ENCODE measurements around the gene AMER2. TPM values are rescaled to one million over a fixed set of nuclear protein-coding genes. Genes with fewer than 3 reads are reported as not detected.
A peak's percentile ranks its signal among the peaks of the same experiment; 100 is the strongest.

The AMER2 gene
- total RNA-seq, 2 donors from 2014 or later: not detected

- DNase-seq (ENCODE audit: low spot score): no peak
- Histone ChIP-seq H3K27me3 (no peaks in the 10 kb centered on the region), H3K4me3 (no peak overlapping the region), H3K4me1 (no peaks in the 10 kb centered on the region), H3K27ac (no peak overlapping the region), H3K9me3 (peaks cover 0 to 4% of the 10 kb centered on the region in 2 donors), H3K36me3 (no peaks in the 10 kb centered on the region)
- TF ChIP-seq, protein P1, sequence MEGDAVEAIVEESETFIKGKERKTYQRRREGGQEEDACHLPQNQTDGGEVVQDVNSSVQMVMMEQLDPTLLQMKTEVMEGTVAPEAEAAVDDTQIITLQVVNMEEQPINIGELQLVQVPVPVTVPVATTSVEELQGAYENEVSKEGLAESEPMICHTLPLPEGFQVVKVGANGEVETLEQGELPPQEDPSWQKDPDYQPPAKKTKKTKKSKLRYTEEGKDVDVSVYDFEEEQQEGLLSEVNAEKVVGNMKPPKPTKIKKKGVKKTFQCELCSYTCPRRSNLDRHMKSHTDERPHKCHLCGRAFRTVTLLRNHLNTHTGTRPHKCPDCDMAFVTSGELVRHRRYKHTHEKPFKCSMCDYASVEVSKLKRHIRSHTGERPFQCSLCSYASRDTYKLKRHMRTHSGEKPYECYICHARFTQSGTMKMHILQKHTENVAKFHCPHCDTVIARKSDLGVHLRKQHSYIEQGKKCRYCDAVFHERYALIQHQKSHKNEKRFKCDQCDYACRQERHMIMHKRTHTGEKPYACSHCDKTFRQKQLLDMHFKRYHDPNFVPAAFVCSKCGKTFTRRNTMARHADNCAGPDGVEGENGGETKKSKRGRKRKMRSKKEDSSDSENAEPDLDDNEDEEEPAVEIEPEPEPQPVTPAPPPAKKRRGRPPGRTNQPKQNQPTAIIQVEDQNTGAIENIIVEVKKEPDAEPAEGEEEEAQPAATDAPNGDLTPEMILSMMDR (IDR thresholded peaks at IDR 0.05): no peak
These were observed 20.0 kb upstream of the AMER2 start for GRCh38 chr13:25192052-25192451.

GRCh38 chr13:25190771-25191170 lies 18.7 kb upstream of the AMER2 start:
- DNase-seq (ENCODE audit: low spot score): no peak
- TF ChIP-seq, protein P1 (IDR thresholded peaks at IDR 0.05): no peak
- H3K36me3 ChIP-seq: no peaks in the 10 kb centered on the region
- no peak overlapping the region for H3K27ac ChIP-seq
- H3K27me3 ChIP-seq: no peaks in the 10 kb centered on the region
- no peaks in the 10 kb centered on the region for H3K4me1 ChIP-seq
- H3K4me3 ChIP-seq: no peak overlapping the region
- H3K9me3 ChIP-seq: peaks cover 0 to 4% of the 10 kb centered on the region in 2 donors

GRCh38 chr13:25190256-25190655 lies 18.2 kb upstream of the AMER2 start:
- Histone ChIP-seq H3K27me3 (no peaks in the 10 kb centered on the region), H3K9me3 (peaks cover 0 to 4% of the 10 kb centered on the region in 2 donors), H3K4me1 (no peaks in the 10 kb centered on the region), H3K36me3 (no peaks in the 10 kb centered on the region), H3K4me3 (no peak overlapping the region), H3K27ac (no peak overlapping the region)
- DNase-seq (ENCODE audit: low spot score): no peak
- TF ChIP-seq, protein P1 (IDR thresholded peaks at IDR 0.05): no peak

GRCh38 chr13:25187596-25187995 lies 15.5 kb upstream of the AMER2 start:
- H3K36me3 ChIP-seq: no peaks in the 10 kb centered on the region
- H3K4me3 ChIP-seq: no peak overlapping the region
- TF ChIP-seq, protein P1 (IDR thresholded peaks at IDR 0.05): no peak
- no peaks in the 10 kb centered on the region for H3K9me3 ChIP-seq
- H3K27me3 ChIP-seq: no peaks in the 10 kb centered on the region
- H3K27ac ChIP-seq: no peak overlapping the region
- no peaks in the 10 kb centered on the region for H3K4me1 ChIP-seq
- DNase-seq (ENCODE audit: low spot score): peak; percentile 21

- DNase-seq (ENCODE audit: low spot score): no peak
- TF ChIP-seq, protein P1 (IDR thresholded peaks at IDR 0.05): no peak
- H3K27me3 ChIP-seq: no peaks in the 10 kb centered on the region
These were observed 14.1 kb upstream of the AMER2 start for GRCh38 chr13:25186187-25186586.

DNA sequence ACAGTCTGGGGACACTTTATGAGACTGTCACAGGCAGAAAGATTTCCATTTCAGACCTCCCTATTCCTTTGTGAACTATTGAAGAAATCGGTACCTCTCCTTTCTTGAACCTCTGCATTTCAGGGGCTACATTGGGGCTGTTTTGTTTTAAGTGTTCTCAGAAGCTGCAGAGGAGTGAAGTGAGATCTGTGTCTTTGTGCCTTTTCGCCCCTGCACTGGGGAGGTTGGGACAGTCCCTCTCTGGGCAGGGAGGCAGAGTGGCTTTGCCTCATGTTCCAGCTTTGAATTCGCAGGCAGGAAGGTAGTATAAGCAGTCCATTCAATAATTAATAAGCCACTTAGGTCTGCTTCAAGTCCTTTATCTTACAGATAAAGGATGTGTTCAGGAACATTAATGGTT lies 9.5 kb upstream of the AMER2 start:
- Histone ChIP-seq H3K27me3 (no peaks in the 10 kb centered on the region), H3K4me1 (no peaks in the 10 kb centered on the region), H3K4me3 (no peak overlapping the region), H3K27ac (no peak overlapping the region), H3K9me3 (peaks cover 0 to 12% of the 10 kb centered on the region in 2 donors), H3K36me3 (no peaks in the 10 kb centered on the region)
- DNase-seq (ENCODE audit: low spot score): no peak
- TF ChIP-seq, protein P1 (IDR thresholded peaks at IDR 0.05): no peak

More at GRCh38 chr13:25186187-25186586, 14.1 kb upstream of the AMER2 start:
- no peaks in the 10 kb centered on the region for H3K36me3 ChIP-seq
- no peak overlapping the region for H3K4me3 ChIP-seq
- H3K9me3 ChIP-seq: no peaks in the 10 kb centered on the region
- H3K4me1 ChIP-seq: no peaks in the 10 kb centered on the region
- no peak overlapping the region for H3K27ac ChIP-seq

All from right atrium auricular region (tissue), 2 donors.